ENCODE measurements around the gene HTRA1.

Gene HTRA1

GRCh38 chr10:122497241-122497640, 35.9 kb downstream of the HTRA1 start:
- no peak for DNase-seq

- DNase-seq: no peak
Measured at GRCh38 chr10:122498521-122498920, 37.2 kb downstream of the HTRA1 start.

- no peak for DNase-seq
Measured at GRCh38 chr10:122499012-122499411, 37.7 kb downstream of the HTRA1 start.

GRCh38 chr10:122499491-122499941, 38.2 kb downstream of the HTRA1 start:
- no peak for DNase-seq

- DNase-seq: no peak
Measured at GRCh38 chr10:122500194-122500593, 38.8 kb downstream of the HTRA1 start.

- no peak for DNase-seq
Measured at GRCh38 chr10:122500726-122501125, 39.4 kb downstream of the HTRA1 start.

GRCh38 chr10:122503012-122503411, 41.7 kb downstream of the HTRA1 start:
- no peak for DNase-seq

GRCh38 chr10:122503886-122504609, 42.7 kb downstream of the HTRA1 start:
- DNase-seq: no peak

- no peak for DNase-seq
Measured at GRCh38 chr10:122504610-122504950, 43.2 kb downstream of the HTRA1 start.

GRCh38 chr10:122505011-122505410, 43.7 kb downstream of the HTRA1 start:
- no peak for DNase-seq

- DNase-seq: no peak
Measured at GRCh38 chr10:122505885-122506645, 44.7 kb downstream of the HTRA1 start.

- DNase-seq: no peak
Measured at GRCh38 chr10:122507616-122508015, 46.3 kb downstream of the HTRA1 start.

- DNase-seq: no peak
Measured at GRCh38 chr10:122508021-122508420, 46.7 kb downstream of the HTRA1 start.

- DNase-seq: no peak
Measured at GRCh38 chr10:122509323-122509722, 48.0 kb downstream of the HTRA1 start.

- DNase-seq: no peak
Measured at GRCh38 chr10:122510326-122510725, 49.0 kb downstream of the HTRA1 start.

- no peak for DNase-seq
Measured at GRCh38 chr10:122510736-122511135, 49.4 kb downstream of the HTRA1 start.

- no peak for DNase-seq
Measured at GRCh38 chr10:122513053-122513452, 51.7 kb downstream of the HTRA1 start.

GRCh38 chr10:122514045-122514840, 52.9 kb downstream of the HTRA1 start:
- DNase-seq: no peak

GRCh38 chr10:122515022-122515424, 53.7 kb downstream of the HTRA1 start:
- no peak for DNase-seq

GRCh38 chr10:122515588-122516231, 54.4 kb downstream of the HTRA1 start:
- no peak for DNase-seq

GRCh38 chr10:122516734-122517133, 55.4 kb downstream of the HTRA1 start:
- no peak for DNase-seq

GRCh38 chr10:122519144-122519543, 57.8 kb downstream of the HTRA1 start:
- DNase-seq: no peak

GRCh38 chr10:122519873-122520272, 58.5 kb downstream of the HTRA1 start:
- DNase-seq: no peak

Measured in NCI-H1105 (cell line).